T47D (cell line): ENCODE data around the gene ORC4.
A peak's percentile ranks its signal among the peaks of the same experiment; 100 is the strongest.

Experiments used
- DNase-seq, 2 experiments: peaks; one replicate each; pipeline versions ENCODE4 v3.0.0 to v3.0.0-alpha.2; 2011 to 2012; ENCODE audit warnings: low read depth in 1 of 2, low spot score in 1 of 2
- JUND ChIP-seq: IDR thresholded peaks from 2 replicates; pipeline ENCODE4 v1.6.1; 2012; ENCODE audit warnings: low read depth
- in situ Hi-C: cut with HindIII; loops from 2 replicates; pipeline ENCODE4 v1.10.0; 2016; ENCODE audit warnings: low sequenced_read_pairs, low pct_unique_long_range_greater_than_20kb

ORC4 gene

DNA sequence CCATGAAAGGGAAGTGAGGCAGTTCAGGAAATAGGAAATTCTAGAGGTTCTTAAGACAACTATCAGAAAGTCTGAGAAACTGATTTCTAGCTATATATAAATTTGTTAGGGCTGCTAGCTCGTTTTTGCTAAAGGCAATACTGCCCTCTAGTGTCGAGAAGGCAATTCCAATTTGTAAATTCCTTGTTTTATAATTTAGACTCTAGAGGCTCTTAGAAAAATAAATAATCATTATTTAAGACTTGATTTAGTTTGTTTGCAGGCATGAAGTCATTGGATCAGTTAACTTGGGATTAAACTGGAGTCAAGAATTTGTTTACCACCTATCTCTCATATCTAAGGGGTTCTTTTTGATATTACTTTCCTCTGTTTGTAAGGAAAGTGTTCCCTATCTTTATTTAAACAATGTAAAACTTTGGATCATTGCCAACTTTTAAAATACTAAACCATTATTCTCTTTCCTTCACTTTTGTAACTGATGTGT, 109.5 kb downstream of the ORC4 start:
- TF ChIP-seq JUND: no peak
- peak in 1 of 2 experiments; percentile 60 for DNase-seq
- in situ Hi-C loops: no loop called here

DNA sequence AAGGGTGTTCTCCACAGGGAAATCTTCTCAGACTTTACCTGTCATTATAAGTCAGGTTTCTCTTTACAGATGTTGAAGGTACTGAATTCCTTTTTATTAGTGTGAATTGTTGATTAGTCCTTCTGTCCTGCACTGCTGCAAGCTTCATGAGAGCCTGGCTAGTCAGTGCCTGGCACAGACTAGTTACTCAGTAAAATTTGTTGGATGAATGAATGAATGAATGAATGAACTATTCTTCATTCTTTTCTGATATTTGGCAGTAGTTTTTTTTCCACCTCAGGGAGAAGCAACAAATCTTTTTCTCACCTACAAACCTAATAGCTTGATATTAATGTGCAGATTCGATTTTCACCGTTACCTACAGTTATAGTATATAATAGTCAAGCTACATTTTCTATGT, 111.4 kb downstream of the ORC4 start:
- TF ChIP-seq JUND: no peak
- in situ Hi-C loops: no loop called here
- DNase-seq: no peak

DNA sequence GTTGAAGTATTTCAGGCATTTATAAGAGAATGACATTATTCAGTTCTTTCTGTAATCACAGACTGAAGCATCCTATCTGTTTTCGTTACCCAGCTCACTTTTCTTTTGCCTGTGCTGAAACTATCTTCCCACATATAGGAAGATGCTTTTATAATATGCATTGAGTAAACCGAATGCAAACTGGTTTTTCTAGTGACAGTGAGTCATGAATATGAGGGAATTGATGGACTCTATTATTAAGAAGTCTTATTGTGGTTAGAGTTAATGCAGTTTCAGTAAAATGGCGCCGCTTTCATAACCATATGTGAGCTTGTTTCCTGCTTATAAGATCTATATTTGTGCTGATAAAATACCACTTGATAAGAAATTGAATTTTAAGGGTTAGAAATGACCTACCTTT, 116.5 kb downstream of the ORC4 start:
- in situ Hi-C loops: no loop called here
- no peak for TF ChIP-seq JUND
- DNase-seq: peak in 1 of 2 experiments; percentile 17

DNA sequence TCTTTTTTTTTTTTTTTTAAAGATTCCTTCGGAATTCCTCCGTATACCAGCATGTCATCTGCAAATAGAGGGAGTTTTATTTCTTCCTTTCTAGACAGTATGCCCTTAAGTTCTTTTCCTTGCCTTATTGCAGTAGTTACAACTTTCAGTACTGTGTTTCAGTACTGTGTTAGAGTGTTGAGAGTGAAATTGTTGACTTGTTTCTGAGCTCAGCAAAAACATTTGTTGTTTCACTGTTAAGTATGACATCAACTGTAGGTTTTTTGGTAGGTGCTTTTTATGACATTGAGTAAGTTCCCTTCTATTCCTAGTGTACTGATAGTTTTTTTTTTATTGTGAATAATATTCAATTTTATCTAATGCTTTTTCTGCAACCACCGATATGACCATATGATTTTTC, 131.9 kb downstream of the ORC4 start:
- DNase-seq: no peak
- TF ChIP-seq JUND: no peak
- in situ Hi-C loops: no loop called here

DNA sequence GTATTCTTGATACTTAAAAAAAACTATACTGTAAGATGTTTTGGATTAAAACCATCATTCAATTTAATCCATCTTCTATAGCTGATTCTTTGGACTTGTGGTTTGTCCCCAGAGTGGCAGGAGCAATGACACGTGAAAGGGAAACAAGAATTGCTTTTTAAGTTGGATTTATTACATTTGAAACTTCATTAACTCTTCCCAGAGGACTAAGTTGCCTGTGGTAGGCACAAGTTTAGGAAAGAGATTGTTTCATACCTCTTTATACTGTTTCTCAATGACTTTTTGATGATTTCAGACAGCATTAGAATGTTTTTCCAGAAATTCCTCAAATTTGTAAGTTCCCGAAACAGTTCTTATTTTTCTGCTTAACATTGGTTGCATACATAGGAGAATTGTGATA, 134.4 kb downstream of the ORC4 start:
- DNase-seq: no peak
- no peak for TF ChIP-seq JUND
- in situ Hi-C loops: no loop called here

DNA sequence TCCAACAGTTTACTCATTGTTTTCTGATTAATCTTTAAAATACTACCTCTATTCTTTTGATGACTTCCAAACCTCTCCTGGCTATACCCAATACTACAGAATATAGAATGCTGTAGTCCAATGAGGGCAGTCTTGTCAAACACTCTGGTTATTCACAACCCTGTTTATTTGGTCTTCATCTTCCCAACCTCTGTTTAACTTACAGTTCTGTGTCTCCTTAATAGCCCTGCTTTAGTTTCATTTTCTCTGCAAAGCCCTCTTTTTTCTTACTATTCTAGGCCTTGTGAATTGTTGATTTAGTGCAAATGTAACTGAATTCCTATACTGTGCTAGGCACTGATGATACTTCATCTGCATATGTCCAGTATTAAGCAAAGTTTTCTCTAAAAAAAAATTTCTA, 135.7 kb downstream of the ORC4 start:
- DNase-seq: no peak
- in situ Hi-C loops: no loop called here

DNA sequence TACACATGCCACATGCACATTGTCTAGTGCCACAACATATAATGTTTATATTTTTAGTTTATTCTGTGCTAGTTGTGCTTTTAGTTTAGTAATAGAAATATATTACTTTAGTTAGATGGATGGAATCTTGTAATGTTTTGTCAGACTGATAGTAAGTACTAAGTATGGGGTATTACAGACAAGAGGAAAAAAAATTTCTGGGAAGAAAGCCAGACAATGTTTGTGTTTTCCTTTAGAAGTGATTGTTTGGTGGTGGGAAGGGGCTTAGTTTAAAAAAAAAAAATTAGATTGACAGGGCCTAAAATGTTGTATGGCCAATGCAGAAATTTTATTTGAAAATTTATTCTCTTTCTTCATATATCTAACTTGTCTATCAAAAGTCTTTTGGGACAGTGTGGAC, 137.9 kb downstream of the ORC4 start:
- DNase-seq: no peak
- TF ChIP-seq JUND: no peak
- in situ Hi-C loops: no loop called here

More for the DNA sequence above, 135.7 kb downstream of the ORC4 start:
- no peak for TF ChIP-seq JUND
